Activated CD8-positive, alpha-beta memory T cell treated with anti-CD3 and anti-CD28 coated beads for 36 hours (primary cell): ENCODE results near the gene CYP4F2. TPM values are rescaled to one million over a fixed set of nuclear protein-coding genes. Genes with fewer than 3 reads are reported as not detected.
"Not testable (repeated sequence)": the region's sequence is repeated elsewhere in the genome, so short reads cannot be mapped to it uniquely, and the experiment has no call there.

Experiments
- CTCF ChIA-PET: fragments of 350-600 bp; sonication (Branson Sonifier 250); formaldehyde crosslinking; loops from one replicate; lab custom pipeline; 2021; ENCODE audit warnings: antibody characterized with exemption; lab: Charles Lee
- POLR2A ChIA-PET: fragments of 350-600 bp; sonication (Branson Sonifier 250); formaldehyde crosslinking; loops from one replicate; lab custom pipeline; 2021; ENCODE audit warnings: antibody characterized with exemption; lab: Charles Lee
- total RNA-seq, 2 experiments: library from RNA; stranded (reverse); gene quantifications; one replicate each; pipeline ENCODE4 v1.2.3, GENCODE V29; 2021

CYP4F2 gene, protein sequence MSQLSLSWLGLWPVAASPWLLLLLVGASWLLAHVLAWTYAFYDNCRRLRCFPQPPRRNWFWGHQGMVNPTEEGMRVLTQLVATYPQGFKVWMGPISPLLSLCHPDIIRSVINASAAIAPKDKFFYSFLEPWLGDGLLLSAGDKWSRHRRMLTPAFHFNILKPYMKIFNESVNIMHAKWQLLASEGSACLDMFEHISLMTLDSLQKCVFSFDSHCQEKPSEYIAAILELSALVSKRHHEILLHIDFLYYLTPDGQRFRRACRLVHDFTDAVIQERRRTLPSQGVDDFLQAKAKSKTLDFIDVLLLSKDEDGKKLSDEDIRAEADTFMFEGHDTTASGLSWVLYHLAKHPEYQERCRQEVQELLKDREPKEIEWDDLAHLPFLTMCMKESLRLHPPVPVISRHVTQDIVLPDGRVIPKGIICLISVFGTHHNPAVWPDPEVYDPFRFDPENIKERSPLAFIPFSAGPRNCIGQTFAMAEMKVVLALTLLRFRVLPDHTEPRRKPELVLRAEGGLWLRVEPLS
- under 1 TPM in 1 of 2 experiments, not detected in 1; 0.36 TPM for total RNA-seq

DNA sequence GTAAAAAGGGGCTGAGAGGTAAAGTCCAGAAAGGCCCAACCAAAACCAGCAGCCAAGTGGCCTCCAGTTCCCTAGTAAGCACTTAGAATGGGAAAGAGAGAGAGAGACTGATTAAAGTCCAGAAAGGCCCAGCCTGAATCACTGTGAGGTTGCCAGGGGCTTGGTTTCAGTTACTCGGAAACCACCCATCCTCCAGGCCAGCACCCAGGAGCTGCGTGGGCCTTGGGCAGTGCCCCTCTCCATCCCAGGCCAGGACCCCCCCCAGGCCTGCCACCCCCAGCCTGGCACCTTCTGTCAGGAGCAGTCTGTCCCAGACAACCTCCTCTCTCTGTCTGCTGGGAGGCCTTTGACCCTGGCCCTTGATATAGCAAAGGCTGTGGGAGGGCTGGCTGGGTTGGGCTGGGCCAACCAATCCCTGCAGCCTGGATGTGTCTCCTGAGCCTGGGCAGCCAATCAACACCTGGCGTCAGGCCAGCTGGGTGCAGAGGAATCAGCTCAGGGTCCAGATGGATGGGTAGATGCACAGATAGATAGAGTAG is at the start of gene CYP4F2:
Gene CYP4F2, minus strand, starts transcription at position 337 of the 539 bp plus-strand sequence. CDS start 463 bp downstream, outside the sequence.
- CTCF ChIA-PET, result no interaction called here
- POLR2A ChIA-PET, result no interaction called here

- POLR2A ChIA-PET, result no interaction called here
- CTCF ChIA-PET, result no interaction called here
Measured at GRCh38 chr19:15945301-15945700, 47.4 kb upstream of the CYP4F2 start.

DNA sequence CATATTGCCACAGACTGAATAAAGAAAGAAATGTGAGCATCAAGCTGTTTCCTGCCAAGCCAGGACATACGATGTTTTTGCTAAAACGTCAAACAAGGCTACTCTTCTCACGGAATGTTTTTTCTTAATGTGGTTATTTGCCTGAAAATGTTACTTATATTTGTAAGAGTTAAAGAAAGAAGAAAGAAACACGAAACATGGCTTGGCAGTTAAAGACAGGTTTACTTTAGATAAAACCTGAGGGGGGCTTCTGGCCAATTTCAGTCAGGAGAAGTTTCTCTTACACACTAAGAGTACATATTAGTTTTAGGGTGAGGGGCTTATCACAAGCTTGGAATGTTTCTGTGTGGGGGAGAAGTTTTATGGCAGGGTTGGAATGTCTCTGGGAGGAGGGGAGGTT is 46.5 kb upstream of the CYP4F2 start:
- ChIA-PET POLR2A (no interaction called here), CTCF (no interaction called here)

- ChIA-PET CTCF (no interaction called here), POLR2A (no interaction called here)
Measured at GRCh38 chr19:15937771-15938170, 39.9 kb upstream of the CYP4F2 start.

DNA sequence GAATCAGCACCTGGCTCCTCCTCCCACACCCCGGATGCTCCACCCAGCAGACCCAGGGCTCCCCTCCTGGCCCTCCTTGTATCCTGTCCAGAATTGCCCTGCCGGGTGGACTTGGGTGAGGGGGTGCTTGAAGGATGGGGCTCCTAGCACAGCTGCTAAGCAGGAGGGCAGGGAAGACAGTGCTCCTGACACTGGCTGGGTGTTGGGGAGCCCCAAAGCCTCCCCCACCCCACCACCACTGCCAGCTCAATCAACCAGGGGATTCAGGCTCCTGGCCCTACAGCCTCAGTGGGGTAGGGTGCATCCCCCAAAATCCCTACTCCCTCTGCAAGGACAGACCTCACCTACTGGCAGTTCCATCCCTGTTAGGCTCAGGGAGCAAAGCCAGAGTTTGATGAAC is 39.1 kb upstream of the CYP4F2 start:
- CTCF ChIA-PET, result no interaction called here

DNA sequence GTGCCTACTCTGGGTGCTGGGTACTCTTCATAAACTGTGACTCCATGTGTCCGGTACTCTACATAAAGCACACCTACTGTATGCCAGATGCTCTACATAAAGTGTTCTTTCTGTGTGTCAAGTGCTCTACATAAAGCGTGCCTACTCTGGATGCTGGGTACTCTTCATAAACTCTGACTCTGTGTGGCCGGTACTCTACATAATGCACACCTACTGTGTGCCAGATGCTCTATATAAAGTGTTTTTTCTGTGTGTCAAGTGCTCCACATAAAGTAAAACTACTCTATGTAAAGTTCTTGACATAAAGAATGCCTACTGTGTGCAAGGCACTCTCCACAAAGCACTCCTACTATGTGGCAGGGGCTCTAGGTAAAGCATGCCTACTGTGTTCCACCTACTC is 38.3 kb upstream of the CYP4F2 start:
- ChIA-PET CTCF (no interaction called here), POLR2A (no interaction called here)

More for the DNA sequence above, 39.1 kb upstream of the CYP4F2 start:
- POLR2A ChIA-PET, result no interaction called here

DNA sequence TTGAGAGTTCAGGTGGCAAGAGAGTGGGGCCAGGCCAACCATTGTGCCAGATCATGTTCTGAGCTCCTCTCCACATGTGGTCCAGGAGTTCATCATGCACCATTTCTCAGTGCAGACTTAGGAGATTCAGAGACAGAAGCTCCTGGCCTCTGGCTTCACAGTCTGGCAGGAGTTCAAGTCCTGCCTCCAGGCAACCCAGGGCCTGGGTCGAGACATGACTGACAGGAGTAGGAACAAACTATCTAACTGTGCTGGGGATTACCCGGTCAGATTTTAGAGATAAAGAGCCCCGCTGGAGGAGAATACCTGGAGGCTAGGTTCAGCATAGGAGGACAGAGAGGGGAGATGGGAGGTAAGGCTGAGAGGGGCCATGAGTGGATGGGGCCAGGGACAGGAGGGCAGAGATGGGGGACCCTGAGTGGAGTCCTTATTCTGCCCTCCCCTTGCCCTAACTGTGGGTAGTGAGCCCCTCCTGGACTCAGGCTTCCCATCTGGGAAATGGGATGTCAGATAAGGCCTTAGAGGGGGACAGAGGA is 37.4 kb upstream of the CYP4F2 start:
- ChIA-PET POLR2A (no interaction called here), CTCF (no interaction called here)

DNA sequence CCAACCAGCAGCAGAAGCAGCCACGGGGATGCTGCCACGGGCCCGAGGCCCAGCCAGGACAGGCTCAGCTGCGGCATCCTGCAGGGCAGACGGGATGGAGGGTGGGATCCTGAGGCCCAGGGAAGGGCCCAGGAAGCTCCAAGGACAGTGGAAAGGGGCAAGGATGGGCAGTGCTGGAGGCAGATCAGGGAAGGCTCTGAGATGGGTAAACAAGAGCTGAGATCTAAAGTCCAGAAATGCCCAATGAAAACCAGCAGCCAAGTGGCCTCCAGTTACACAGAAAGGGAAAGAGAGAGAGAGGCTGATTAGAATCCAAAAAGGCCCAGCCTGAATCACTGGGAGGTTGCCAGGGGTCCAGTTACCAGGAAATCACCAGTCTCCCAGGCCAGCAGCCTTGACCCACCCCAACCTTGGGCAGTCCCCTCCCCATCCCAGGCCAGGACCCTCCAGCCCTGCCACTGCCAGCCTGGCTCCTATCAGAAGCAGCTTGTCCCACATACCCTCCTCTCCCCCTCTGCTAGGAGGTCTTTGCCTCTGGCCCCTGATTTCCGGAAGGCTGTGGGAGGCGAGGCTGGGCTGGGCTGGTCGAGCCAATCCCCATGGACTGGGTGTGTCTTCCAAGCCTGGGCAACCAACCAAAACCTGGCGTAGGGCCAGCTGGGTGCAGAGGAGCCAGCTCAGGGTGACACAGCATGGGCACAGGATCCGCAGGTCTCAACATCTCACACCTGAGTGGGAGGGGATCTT is 36.6 kb upstream of the CYP4F2 start, which contains the start of gene CYP4F11:
Gene CYP4F11, minus strand, starts transcription at position 198 of the 747 bp plus-strand sequence. Its CDS starts 121 bp downstream, at position 77.
- CTCF ChIA-PET, result no interaction called here
- POLR2A ChIA-PET, result no interaction called here

DNA sequence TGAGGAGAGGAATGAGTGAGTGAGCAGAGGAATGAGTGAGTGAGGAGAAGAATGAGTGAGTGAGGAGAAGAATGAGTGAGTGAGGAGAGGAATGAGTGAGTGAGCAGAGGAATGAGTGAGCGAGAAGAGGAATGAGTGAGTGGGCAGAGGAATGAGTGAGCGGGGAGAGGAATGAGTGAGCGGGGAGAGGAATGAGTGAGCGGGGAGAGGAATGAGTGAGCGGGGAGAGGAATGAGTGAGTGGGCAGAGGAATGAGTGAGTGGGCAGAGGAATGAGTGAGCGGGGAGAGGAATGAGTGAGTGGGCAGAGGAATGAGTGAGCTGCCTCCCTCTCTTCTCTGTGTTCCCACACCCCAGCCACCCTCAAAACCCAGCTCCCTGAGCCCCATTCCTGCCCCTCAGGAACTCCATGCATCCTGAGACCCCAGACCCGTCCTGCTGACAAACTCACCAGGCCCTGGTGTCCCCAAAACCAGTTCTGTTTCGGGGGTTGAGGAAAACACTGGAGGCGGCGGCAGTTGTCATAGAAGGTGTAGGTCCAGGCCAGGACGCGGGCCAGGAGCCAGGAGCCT is 36.0 kb upstream of the CYP4F2 start:
- CTCF ChIA-PET, POLR2A ChIA-PET: not testable (repeated sequence)

- ChIA-PET CTCF (no interaction called here), POLR2A (no interaction called here)
Measured at GRCh38 chr19:15928321-15928720, 30.4 kb upstream of the CYP4F2 start.

GRCh38 chr19:15926484-15926883 is 28.6 kb upstream of the CYP4F2 start:
- ChIA-PET POLR2A (no interaction called here), CTCF (no interaction called here)

DNA sequence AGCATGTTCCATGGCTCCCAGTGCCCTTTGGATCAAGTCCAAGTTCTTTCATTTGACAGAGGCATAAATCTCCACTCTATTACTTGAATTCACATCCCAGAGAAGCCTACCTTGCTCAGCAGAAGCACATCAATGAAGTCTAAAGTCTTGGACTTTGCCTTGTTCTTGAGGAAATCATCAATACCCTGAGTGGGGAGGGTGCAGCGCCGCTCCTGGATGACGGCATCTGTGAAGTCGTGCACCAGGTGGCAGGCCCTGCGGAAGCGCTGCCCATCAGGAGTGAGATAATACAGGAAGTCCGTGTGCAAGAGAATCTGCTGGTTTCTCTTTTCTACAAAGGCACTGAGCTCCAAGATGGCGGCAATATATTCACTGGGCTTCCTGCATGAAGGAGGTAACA is 25.8 kb upstream of the CYP4F2 start:
- CTCF ChIA-PET, result no interaction called here
- POLR2A ChIA-PET, result no interaction called here

DNA sequence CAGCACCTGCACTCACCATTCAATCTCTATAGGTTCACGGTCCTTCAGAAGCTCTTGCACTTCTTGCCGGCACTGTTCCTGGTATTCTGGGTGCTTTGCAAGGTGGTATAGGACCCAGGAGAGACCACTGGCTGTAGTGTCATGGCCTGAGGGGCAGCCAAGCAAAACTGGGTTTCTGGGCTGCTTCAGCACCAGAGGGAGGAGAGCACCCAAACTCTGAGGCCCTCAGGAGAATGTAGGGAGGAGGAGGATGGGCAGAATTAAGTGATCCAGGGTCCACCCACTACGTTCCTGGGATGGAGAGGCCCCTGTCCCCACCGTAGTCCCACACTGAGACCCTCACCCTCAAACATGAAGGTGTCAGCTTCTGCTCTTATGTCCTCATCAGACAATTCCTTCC is 24.1 kb upstream of the CYP4F2 start:
- POLR2A ChIA-PET, result no interaction called here
- CTCF ChIA-PET, result no interaction called here

- ChIA-PET CTCF (interaction anchor here (0.5 to 0.6 kb wide), 2 partner anchors 106 to 188 kb away, joined by 3 read pairs; no protein-coding TSS in a partner anchor), POLR2A (no interaction called here)
Measured at GRCh38 chr19:15919243-15919642, 21.4 kb upstream of the CYP4F2 start.

DNA sequence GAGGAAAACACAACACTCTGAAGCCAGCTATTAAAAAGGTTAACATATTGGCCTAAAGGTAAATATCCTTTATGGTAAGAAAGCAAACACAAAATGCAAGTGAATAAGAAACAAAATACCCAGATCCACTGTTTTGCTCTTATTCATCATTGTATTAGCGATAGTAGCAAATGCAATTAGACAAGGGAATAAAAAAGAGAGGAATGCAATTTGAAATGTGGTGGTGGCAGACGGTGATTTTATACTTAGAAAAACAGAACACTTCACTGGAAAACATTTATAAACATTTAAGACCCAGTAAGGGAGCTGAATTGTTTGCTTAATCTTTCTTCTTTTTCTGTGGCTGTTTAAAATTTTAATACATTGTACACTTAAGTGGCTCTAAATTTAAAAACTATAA is 17.2 kb upstream of the CYP4F2 start:
- ChIA-PET POLR2A (no interaction called here), CTCF (no interaction called here)

GRCh38 chr19:15913830-15914229 is 16.0 kb upstream of the CYP4F2 start:
- CTCF ChIA-PET, result no interaction called here
- POLR2A ChIA-PET, result no interaction called here

GRCh38 chr19:15913384-15913783 is 15.5 kb upstream of the CYP4F2 start:
- ChIA-PET POLR2A (no interaction called here), CTCF (no interaction called here)

DNA sequence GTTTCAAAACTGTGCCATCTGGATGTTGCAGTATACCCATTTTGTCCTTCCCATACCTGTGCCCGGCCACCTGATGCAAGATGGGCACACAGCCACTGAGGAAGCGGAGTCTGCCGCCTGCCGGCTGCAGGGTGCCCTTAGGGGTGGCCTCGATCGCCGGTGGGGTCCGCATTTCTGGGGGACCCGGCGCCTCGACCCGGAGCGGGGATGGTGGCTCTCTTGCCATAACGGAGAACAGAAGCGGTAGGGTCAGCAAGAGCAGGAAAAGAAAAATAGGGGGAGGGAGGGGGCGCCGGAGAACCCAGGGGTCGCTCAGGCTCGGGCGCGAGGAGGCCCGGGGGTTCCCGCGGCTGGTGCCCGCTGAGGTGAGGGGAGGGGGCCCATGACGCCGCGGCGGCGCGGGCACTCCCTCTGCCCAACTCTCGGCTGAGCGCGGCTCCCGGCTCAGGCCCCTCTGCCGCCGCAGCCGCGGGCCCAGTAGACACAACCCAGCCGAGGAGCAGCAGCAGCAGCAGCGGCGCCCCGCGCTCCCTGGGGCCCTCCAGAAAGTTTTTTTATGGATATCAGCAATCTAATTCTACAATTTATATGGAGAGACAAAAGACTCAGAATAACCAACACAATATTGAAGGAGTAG is 13.8 kb upstream of the CYP4F2 start:
- ChIA-PET POLR2A (no interaction called here), CTCF (no interaction called here)

GRCh38 chr19:15905026-15905425 is 7.2 kb upstream of the CYP4F2 start:
- CTCF ChIA-PET, result no interaction called here
- POLR2A ChIA-PET, result no interaction called here
